Measurements from ENCODE around the gene EFNB2.

The EFNB2 gene, protein sequence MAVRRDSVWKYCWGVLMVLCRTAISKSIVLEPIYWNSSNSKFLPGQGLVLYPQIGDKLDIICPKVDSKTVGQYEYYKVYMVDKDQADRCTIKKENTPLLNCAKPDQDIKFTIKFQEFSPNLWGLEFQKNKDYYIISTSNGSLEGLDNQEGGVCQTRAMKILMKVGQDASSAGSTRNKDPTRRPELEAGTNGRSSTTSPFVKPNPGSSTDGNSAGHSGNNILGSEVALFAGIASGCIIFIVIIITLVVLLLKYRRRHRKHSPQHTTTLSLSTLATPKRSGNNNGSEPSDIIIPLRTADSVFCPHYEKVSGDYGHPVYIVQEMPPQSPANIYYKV

DNA sequence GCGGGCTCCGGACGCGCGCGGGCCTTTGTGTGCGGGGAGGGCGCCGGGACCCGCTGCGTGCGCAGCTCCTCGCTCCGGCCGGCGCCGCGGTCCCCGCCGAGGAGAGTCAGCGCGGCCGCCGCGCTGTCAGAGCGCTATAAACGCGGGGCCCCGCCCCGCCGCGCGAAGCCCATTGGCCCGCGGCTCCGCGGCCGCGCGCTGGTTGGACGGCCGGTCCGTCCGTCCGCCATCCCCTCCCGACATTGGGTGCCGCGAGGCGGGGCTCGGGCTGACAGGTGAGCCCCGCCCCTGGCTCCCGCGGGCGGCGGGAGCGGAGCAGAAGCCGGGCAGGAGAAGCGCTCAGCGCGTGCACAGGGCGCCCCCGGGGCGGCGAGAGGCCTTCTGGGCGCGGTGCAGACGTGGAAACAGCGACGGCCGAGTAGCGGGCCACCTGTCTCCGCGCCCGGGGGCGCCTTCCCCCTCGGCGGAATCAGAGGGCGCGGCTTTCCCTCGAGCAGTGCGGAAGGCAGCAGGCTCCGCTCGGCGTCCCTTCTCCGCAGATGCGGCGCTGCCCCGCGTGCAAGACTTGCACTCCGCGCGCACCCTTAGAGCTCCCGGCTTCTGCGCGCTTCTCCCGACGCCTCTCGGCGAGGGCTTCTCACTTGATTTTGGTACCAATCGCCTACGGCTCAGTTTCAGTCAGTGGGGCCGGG lies at the start of gene EFNB2:
EFNB2 (minus strand) TSS at position 111 of the 692 bp plus-strand sequence. CDS start 698 bp downstream, outside the sequence.
- DNase-seq (ENCODE audit: low read depth in 2 of 2, low spot score in 1 of 2) = peak; percentile 64 to 65

DNA sequence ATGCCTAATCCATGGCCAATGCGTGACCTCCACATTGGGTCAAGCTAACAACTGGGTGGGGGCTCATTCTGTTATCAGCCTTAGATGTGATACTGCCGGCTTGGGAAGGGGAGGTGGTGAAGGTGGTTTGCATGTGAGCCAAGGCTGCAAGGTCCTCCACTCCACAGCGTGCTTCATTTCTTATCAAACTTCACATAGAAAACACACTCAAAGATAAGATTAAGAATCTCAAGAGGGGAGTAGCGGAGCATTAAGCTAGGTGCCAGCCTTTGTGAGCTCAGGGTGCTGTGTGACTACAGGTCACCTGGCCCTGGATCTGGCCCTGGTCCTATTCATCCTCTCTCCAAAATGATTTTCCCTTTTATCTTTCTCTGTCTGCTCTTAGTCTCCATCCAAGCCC lies 45.8 kb upstream of the EFNB2 start:
- no peak for DNase-seq (ENCODE audit: low read depth in 2 of 2, low spot score in 1 of 2)

DNA sequence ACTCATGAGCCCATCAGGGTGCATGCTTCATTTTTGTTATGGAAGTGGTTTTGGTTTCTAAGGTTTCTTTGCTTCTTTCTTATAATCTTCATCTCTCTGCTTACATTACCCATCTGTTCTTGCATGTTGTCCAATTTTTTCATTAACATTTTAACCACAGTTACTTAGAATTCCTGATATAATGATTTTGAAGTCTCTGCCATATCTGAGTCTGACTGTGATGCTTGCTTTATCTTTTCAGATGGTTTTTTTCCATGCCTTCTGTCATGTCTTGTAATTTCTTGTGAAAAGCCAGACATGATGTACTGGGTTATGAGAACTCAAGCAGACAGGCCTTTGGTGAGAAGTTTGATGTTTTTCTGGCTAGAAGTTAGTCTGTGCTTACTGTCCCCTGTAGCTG lies 40.4 kb upstream of the EFNB2 start:
- DNase-seq (ENCODE audit: low read depth in 2 of 2, low spot score in 1 of 2) = no peak

DNA sequence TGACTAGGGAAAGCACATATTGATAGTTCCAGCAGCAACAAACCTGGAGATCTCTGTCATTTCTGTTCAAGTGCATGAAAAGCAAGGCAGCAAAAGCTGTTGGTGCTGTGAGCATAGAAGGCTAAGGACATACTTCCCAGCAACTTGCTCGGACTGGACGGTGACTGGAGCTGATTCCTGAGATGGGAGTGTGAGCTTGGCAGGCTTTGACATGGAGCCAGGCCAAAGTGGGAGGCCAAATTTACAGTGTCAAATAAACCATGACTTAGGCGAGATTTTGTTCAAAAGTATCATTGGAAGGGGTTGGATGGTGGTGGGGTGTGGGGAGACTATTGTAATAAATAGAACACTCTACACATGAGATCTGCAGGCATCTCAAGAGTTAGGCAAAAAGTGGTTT lies 38.4 kb upstream of the EFNB2 start:
- no peak for DNase-seq (ENCODE audit: low read depth in 2 of 2, low spot score in 1 of 2)

DNA sequence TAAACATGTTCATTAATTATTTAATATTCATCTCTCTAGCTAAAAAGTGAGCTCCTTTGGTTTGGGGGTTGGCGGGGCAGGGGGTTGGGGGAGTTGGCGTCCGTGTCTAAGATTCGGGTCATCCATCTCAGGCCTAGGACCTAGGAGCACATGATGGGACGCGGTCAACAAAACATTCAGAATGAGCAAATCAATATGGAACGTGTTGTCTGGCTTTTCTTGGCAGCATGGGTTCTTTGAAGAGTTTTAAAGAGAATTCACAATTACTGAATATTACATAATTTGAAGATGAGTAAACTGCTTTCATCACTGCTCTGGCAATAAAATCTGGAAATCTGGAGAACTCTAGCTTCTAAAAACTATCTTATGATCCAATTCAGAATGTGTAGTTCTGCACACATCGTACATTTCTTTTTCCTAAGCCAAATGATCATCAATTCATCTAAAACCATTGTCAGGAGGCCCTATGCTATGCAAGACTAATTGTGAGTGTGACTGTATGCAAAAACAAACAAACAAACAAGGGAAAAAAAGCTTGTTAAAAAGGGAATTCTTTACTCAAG lies 37.9 kb upstream of the EFNB2 start:
- DNase-seq (ENCODE audit: low read depth in 2 of 2, low spot score in 1 of 2) = no peak

DNA sequence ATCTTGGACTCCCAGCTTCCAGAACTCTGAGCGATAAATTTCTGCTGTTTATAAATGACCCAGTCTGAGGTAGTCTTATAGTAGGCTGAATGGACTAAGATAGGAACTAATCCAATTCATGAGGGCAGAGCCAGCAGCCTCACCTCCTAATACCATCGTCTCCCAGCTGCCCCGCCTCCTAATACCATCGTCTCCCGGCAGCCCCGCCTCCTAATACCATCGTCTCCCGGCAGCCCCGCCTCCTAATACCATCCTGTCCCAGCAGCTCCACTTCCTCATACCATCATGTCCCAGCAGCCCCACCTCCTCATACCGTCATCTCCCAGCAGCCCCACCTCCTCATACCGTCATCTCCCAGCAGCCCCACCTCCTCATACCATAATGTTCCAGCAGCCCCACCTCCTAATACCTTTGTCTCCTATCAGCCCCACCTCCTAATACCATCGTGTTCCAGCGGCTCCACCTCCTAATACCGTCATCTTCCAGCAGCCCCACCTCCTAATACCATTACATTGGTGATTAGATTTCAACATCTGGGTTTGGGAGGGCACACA lies 34.9 kb upstream of the EFNB2 start:
- DNase-seq (ENCODE audit: low read depth in 2 of 2, low spot score in 1 of 2) = peak in 1 of 2 donors; percentile 47

DNA sequence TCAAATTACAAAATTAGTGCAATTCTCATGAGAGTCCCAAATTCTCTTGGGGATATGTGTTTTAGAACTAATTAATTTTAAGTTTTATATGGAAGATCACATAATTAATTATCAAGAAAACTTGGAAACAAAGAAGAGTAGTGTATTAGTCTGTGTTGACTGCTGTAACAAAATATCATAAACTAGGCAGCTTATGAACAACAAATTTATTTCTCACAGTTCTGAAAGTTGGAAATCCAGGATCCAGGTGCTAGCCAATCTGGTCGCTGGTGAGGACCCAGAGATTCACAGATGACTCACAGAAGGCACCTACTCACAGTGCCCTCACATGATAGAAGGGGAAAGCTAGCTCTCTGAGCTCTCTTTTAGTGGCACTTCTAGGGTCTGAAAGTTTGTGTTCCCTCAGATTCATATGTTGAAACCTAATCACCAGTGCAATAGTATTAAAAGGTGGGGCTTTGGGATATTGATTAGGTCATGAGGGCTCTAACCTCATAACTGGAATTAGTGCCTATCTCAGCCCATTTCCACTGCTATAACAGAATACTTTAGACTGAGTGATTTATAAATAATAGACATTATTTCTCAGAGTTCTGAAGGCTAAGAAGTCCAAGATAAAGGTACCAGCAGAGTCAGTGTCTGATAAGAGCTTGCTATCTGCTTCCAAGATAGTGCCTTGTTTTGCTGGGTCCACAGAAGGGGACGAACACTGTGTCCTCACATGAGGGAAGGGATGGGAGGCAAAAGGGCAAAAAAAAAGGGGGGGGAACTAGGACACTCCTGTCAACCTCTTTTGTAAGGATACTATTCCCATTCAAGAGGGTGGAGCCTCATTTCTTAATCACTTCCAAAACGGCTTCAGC lies 34.0 kb upstream of the EFNB2 start:
- DNase-seq (ENCODE audit: low read depth in 2 of 2, low spot score in 1 of 2) = no peak

DNA sequence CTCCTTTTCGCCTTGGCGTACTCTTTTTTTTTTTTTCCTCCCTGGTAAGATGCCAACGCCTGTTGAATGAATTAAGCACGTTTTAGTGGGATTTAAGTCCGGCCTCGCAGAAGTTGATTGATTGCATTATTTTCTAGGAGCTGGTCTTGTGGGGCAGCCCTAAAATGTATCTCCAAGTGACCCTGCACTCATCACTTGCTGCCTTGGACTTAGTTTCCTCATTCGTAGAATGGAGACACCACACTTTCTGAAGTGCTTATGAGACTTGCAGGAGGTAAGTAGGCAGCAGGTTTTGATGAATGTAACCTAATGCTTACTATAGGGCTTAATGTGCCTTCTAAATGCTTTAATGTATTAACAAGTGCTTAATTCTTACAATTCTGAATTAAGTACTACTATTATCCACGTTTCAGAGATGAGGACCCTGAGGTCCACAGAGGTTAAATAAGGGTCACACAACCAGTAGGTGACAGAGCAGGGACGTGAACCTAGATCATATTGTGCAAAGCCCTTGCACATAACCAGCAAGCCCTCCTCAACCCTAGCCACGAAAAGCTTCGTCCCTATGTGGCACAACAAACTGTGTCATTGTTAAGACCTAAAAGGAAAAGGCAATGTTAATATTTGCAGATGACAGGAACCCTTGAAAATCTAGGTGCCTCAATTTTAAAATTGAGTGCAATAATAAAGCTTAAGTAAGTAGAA lies 33.0 kb upstream of the EFNB2 start:
- DNase-seq (ENCODE audit: low read depth in 2 of 2, low spot score in 1 of 2) = no peak

DNA sequence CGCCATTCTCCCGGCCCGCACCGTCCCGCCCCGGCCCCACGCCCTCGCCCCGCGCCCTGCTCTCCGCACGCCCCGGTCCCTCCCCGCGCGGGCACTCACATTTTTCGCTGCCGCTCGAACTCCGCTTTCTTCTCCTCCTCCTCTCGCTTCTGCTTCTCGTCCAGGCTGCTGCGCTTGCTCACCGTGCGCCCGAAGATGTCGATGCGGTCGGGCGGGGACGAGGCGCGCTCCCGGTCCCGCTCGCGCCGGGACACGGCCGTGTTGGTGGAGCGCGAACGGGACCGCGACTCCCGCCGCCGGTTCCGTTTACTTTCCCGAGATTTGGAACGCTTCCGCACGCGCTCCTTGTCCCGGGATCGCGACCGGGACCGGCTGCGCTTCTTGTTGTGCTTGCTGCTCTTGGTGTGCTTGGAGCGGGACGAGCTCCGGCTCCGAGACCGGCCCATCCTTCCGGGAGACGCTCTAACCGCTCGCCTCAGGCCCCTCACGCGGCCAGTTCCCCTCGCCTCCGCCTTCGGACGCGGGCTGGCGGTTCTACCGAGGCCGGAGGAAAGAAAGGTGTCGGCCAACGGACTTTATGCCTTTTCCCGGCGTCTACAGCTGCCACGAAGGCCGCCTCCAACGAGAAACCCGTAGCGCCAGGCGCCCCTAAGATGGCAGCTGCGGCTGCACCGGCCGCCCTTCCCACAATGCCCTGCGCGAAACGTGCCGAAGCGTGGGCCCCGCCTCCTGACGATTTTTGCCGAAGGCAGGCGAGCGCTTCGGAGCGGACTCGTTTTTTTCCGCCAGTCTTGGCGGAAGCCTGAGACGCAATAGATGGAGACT lies 32.2 kb upstream of the EFNB2 start, which contains the start of gene ARGLU1:
ARGLU1 (minus strand) TSS at position 664 of the 825 bp plus-strand sequence; CDS start at position 446, 218 bp downstream.
- DNase-seq (ENCODE audit: low read depth in 2 of 2, low spot score in 1 of 2) = peak; percentile 93 to 95

DNA sequence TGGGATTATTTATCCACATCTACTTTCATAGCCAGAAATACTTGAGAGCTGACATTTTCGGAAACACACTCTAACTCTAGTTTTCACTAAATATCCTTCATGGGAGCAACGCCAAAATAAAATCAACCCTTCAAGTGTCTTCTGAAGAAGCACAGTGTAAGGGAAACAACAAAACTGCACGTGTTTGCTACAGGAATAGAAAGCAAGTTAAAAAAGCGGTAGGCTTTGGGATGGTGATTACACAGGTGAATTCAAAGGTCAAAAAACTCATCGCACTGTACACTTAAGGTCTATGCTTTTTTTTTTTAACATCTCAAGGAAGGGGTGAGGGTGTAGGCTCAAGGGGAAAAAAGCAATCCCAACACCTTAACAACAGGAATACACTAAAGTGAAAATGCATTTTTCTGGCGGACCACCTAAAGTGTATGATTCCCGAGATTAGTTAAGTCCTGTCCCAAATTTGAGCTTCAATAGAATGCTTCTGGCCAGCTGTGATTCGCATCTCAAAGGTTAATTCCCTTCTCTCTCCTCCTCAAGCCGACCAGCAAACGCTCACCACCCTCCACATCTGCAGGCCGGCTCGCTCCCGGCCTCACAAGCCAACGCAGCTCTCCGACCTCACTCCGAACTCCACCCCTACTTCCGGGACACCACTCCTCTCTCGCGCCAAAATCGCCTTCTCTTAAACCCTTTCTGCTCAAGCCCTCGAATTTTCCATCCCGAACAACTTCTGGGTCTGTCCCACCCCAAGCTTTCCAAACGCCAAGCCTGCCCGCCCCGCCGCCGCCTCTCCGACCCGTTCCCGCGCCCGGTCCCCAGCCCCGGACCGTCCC lies 31.4 kb upstream of the EFNB2 start:
- DNase-seq (ENCODE audit: low read depth in 2 of 2, low spot score in 1 of 2) = no peak

DNA sequence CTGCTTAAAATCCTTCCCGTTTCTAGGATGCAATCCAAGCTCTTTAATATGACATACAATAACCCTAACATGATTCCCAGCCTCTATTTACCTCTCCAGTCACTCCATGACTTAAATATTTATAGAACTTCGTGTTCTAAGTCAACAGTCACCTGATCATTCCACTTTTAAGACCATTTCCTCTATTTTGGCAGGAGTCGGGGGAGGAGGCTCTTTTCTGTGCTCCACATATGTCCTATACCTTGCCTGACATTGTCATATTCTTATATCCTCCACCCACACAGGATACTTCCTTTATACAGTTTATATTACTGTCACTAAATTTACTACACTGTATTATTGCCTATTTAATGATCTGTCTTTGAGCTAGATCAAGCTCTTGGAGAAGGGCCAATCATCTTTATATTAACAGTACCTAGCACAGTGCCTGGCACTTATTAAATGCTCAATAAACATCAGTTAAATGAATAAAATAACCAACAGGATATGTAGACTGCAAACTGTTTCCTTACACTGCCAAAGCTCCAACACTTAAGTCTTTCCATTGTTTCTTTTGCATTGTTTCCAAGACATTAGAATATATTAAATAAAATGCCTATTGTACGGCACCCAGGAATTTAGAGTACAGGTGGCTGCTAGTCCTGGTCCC lies 29.8 kb upstream of the EFNB2 start:
- DNase-seq (ENCODE audit: low read depth in 2 of 2, low spot score in 1 of 2) = no peak

DNA sequence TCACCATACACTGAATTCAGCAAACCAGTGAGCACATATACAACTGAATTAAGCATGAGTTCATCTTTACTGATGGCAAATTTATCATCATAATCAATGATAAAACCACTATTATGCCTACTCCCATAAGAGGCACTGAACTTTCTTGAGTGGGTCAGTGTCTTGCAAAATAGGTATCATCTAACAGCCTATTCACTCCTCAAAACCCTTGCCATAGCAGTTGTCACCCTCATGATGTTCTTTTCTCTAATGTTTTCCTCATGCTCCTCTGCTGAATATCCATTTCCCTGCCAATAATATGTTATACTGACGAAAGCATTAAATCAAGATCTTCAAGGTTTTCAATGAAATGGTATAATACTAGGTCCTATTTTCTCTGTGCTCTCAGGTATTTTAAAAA lies 26.8 kb upstream of the EFNB2 start:
- no peak for DNase-seq (ENCODE audit: low read depth in 2 of 2, low spot score in 1 of 2)

DNA sequence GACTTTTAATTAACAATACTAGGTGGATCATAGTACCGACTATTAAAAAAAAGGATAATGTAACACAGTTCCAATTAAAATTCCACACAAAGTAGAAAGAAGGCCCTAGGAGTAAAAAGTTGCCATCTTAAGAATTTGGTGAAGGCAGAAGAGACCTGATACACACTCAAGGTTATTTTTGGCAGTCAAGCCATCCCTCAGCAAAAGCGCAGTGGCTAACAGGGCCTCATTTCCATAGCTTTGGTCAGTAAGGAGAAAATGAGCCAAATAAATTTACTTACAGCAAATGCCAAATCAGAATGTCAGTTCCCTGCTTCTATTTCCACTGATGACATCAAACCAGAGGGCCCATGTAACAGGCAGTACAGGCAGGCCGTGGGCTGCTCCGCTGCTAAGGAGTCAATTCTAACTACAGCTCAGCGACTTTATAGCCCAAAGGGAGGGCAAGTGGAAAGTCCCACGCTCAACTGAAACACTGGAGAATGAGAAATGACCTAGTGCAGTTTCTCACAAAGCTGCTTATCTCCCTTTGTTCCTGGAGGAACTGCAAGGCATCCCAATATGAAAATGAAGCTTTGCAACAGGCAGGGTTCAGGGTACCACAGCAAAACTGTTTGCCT lies 26.2 kb upstream of the EFNB2 start:
- no peak for DNase-seq (ENCODE audit: low read depth in 2 of 2, low spot score in 1 of 2)

DNA sequence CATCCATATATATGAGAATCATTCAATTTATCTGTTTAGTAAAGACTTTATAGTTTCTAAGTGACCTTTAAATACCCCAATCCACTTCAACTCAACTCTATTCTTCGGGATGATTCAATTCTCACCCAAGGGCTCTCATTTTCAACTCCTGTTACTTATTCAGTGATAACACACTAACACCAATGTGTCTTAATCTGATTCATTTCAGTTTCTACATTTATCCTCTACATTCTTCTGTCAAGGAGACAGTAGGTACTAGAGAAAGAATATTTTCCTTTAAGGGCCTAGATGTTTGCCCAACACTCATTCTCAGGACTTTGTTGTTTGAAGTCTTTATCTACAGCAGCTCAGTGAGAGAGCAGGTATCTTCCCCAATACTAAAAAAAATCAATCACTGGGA lies 25.4 kb upstream of the EFNB2 start:
- no peak for DNase-seq (ENCODE audit: low read depth in 2 of 2, low spot score in 1 of 2)

DNA sequence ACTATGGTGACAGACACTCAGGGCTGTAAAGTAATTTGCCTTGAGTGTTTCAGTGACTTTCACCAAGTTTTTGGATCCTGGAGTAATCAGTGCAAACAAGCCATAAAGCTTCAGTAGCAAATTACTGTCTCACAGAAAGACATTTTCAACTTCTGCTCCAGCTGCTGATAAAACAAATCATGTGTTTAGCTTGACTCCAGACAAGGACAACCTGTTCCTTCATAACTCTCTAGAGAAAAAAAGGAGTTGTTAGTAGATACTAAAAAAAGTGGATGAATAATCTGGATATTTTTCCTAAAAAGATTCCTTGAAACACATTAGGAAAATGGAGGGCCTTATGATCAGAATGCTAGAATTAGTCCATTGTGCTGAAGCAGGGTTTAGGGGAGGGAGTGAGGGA lies 23.1 kb upstream of the EFNB2 start:
- DNase-seq (ENCODE audit: low read depth in 2 of 2, low spot score in 1 of 2) = no peak

DNA sequence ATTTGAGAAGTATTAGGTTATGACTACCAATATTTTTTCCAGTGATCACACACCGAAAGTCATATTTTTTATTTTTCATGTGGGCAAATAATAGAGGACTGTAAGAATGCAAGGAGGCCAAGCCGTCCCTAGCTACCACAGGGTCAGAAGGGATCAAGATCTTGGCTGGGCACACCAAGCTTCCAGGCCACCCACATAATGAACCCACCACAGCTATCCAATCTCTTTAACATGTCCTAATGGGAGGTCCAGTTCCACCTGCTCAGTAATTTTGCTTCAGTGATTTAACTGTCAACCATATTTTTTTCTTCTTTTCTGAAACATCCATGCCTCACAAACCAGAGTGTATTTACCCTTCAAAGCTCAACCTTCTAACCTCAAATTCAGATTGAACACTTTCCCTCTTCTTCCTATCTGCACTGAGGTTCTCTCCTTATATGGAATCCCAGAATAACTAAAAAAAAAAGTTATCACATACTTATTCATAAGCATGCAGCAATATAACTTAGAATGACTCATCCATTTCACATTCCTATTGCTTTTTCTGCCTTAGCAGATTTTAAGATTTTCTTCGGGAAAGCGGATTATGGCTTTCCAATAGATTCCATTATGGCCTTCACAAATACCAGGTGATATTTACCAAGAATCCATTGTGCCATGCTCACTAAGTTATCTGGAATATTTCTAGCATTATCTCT lies 20.3 kb upstream of the EFNB2 start:
- DNase-seq (ENCODE audit: low read depth in 2 of 2, low spot score in 1 of 2) = no peak

DNA sequence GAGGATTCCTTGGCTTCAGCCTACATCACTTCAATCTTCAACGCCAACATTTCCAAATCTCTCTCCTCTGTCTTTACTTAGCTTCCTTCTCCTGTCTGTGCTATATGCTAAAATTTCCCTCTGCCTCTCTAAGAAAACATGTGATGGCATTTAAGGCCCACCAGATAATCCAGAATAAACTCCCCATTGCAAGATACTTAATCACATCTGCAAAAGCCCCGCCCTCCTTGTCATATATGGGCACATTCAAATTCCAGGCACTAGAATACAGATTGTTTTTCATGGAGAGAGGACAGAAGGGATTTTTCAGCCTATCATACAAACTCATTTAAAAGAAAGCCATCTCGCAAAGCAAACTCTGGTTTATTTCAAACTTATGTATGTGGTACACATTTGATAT lies 16.3 kb upstream of the EFNB2 start:
- no peak for DNase-seq (ENCODE audit: low read depth in 2 of 2, low spot score in 1 of 2)
